Measurements from ENCODE around the gene HLA-DOA.

DNA sequence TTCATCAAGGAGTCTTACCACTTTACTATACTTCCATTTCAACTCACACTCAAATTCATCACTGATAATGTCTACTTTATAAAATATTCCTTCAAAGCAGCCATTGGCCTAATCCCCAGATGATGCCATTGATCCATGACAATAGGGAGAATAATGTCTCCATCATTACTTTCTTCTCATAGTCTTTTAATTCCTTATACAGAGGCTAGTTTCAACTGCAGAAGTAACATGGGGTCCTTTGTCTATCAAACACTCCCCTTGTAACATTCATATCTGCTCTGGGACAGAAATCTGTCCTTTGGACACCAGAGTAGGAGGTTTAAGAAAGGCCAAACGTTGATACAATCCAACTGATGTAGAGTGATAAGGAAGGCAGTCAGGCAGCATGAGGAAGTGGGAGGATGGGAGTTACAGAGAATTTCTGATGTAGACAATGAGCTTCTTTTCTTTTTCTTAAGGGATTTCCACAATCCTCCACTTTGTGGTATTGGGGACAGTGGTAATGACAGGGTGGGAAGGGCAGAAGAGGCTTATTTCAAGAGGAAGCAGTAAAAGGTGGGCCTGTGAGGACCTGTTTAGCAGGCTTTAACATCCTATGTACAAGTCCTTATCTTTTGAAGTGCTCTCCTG lies 18.9 kb upstream of the HLA-DOA start:
- TF ChIP-seq, protein P1, sequence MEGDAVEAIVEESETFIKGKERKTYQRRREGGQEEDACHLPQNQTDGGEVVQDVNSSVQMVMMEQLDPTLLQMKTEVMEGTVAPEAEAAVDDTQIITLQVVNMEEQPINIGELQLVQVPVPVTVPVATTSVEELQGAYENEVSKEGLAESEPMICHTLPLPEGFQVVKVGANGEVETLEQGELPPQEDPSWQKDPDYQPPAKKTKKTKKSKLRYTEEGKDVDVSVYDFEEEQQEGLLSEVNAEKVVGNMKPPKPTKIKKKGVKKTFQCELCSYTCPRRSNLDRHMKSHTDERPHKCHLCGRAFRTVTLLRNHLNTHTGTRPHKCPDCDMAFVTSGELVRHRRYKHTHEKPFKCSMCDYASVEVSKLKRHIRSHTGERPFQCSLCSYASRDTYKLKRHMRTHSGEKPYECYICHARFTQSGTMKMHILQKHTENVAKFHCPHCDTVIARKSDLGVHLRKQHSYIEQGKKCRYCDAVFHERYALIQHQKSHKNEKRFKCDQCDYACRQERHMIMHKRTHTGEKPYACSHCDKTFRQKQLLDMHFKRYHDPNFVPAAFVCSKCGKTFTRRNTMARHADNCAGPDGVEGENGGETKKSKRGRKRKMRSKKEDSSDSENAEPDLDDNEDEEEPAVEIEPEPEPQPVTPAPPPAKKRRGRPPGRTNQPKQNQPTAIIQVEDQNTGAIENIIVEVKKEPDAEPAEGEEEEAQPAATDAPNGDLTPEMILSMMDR (tag by site-specific recombination; IDR thresholded peaks at IDR 0.05) = no peak
- TF ChIP-seq ZNF121 (tag by site-specific recombination; IDR thresholded peaks at IDR 0.05) = no peak
- no peak for TF ChIP-seq ZBTB8A (tag by site-specific recombination; IDR thresholded peaks at IDR 0.05)
- TF ChIP-seq ZNF174 (tag by site-specific recombination; IDR thresholded peaks at IDR 0.05) = no peak
- TF ChIP-seq, protein P2, sequence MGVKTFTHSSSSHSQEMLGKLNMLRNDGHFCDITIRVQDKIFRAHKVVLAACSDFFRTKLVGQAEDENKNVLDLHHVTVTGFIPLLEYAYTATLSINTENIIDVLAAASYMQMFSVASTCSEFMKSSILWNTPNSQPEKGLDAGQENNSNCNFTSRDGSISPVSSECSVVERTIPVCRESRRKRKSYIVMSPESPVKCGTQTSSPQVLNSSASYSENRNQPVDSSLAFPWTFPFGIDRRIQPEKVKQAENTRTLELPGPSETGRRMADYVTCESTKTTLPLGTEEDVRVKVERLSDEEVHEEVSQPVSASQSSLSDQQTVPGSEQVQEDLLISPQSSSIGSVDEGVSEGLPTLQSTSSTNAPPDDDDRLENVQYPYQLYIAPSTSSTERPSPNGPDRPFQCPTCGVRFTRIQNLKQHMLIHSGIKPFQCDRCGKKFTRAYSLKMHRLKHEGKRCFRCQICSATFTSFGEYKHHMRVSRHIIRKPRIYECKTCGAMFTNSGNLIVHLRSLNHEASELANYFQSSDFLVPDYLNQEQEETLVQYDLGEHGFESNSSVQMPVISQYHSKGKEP (tag by site-specific recombination; IDR thresholded peaks at IDR 0.05) = no peak
- TF ChIP-seq ZNF549 (tag by site-specific recombination; IDR thresholded peaks at IDR 0.05) = no peak
- TF ChIP-seq, protein P3, sequence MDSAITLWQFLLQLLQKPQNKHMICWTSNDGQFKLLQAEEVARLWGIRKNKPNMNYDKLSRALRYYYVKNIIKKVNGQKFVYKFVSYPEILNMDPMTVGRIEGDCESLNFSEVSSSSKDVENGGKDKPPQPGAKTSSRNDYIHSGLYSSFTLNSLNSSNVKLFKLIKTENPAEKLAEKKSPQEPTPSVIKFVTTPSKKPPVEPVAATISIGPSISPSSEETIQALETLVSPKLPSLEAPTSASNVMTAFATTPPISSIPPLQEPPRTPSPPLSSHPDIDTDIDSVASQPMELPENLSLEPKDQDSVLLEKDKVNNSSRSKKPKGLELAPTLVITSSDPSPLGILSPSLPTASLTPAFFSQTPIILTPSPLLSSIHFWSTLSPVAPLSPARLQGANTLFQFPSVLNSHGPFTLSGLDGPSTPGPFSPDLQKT (IDR thresholded peaks at IDR 0.05; ENCODE audit: borderline replicate concordance, low read depth, low read length) = no peak
- TF ChIP-seq, protein P4, sequence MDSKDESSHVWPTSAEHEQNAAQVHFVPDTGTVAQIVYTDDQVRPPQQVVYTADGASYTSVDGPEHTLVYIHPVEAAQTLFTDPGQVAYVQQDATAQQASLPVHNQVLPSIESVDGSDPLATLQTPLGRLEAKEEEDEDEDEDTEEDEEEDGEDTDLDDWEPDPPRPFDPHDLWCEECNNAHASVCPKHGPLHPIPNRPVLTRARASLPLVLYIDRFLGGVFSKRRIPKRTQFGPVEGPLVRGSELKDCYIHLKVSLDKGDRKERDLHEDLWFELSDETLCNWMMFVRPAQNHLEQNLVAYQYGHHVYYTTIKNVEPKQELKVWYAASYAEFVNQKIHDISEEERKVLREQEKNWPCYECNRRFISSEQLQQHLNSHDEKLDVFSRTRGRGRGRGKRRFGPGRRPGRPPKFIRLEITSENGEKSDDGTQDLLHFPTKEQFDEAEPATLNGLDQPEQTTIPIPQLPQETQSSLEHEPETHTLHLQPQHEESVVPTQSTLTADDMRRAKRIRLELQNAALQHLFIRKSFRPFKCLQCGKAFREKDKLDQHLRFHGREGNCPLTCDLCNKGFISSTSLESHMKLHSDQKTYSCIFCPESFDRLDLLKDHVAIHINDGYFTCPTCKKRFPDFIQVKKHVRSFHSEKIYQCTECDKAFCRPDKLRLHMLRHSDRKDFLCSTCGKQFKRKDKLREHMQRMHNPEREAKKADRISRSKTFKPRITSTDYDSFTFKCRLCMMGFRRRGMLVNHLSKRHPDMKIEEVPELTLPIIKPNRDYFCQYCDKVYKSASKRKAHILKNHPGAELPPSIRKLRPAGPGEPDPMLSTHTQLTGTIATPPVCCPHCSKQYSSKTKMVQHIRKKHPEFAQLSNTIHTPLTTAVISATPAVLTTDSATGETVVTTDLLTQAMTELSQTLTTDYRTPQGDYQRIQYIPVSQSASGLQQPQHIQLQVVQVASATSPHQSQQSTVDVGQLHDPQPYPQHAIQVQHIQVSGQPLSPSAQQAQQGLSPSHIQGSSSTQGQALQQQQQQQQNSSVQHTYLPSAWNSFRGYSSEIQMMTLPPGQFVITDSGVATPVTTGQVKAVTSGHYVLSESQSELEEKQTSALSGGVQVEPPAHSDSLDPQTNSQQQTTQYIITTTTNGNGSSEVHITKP (tag by site-specific recombination; IDR thresholded peaks at IDR 0.05) = no peak
- TF ChIP-seq ZFP41 (tag by site-specific recombination; IDR thresholded peaks at IDR 0.05; ENCODE audit: borderline replicate concordance) = no peak
- TF ChIP-seq ZNF521 (tag by site-specific recombination; IDR thresholded peaks at IDR 0.05) = no peak
- TF ChIP-seq, protein P5, sequence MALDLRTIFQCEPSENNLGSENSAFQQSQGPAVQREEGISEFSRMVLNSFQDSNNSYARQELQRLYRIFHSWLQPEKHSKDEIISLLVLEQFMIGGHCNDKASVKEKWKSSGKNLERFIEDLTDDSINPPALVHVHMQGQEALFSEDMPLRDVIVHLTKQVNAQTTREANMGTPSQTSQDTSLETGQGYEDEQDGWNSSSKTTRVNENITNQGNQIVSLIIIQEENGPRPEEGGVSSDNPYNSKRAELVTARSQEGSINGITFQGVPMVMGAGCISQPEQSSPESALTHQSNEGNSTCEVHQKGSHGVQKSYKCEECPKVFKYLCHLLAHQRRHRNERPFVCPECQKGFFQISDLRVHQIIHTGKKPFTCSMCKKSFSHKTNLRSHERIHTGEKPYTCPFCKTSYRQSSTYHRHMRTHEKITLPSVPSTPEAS (tag by site-specific recombination; IDR thresholded peaks at IDR 0.05) = no peak
